Stomach (tissue), 4 donors: ENCODE data around the gene KCNC1.

Source experiments
- EP300 ChIP-seq: sonication (generic); formaldehyde crosslinking; IDR thresholded peaks from one replicate; pipeline ENCODE4 v1.6.1; 2017; ENCODE audit warnings: antibody characterized with exemption
- TF ChIP-seq, protein P1 (sequence below), 7 experiments: fragments of 450-650 bp in 4 of 7; fragments of 200-600 bp in 3 of 7; sonication (generic) in 3 of 7; IDR thresholded peaks; one replicate each; pipeline ENCODE4 v1.5.1; 2016 to 2019; ENCODE audit warnings: antibody characterized with exemption in 7 of 7, control low read depth in 2 of 7, mild to moderate bottlenecking in 1 of 7

DNA sequence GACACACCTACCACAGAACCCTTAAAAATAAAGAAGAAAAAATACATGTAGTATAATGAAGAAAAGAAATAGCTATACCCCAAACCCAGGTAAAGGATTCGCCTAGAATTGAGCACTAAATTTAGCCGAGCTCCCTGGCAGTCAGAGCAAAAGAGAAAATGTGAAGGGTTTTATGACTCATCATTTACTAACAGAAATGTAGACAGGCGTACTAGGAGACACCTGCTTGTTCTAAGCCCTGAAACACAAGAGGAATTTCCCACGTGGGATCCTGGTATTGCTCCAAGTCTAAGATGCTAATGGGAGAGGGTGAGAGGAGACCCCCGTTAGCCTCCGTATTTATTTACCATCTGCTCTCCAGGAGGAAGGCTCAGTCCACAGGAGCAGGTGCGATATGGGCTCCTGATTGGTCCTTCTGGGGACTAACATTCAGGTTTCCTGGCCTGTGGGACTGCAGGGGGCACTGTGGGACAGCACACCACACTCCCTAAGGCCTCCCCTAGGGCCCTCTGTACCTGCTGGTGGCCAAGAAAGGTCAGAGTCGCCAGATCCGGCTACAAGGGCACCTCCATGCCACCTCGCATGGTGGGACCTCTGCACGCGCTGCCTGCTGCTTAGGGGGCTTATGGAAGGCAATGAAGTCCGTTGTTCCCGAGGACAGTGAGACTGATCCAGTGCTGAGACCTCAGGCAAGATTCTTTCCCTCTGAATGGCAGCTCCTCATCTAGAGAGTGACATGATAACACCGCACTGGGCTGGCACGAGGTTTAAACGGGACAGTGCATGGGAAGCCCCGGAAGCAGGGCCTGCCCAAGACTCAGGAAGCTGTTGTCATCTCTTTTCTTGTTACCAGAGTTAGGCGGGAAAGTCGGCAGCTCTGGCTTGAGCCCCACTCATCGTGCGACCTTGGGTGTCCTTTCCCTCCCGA, 25.8 kb downstream of the KCNC1 start:
- TF ChIP-seq, protein P1, sequence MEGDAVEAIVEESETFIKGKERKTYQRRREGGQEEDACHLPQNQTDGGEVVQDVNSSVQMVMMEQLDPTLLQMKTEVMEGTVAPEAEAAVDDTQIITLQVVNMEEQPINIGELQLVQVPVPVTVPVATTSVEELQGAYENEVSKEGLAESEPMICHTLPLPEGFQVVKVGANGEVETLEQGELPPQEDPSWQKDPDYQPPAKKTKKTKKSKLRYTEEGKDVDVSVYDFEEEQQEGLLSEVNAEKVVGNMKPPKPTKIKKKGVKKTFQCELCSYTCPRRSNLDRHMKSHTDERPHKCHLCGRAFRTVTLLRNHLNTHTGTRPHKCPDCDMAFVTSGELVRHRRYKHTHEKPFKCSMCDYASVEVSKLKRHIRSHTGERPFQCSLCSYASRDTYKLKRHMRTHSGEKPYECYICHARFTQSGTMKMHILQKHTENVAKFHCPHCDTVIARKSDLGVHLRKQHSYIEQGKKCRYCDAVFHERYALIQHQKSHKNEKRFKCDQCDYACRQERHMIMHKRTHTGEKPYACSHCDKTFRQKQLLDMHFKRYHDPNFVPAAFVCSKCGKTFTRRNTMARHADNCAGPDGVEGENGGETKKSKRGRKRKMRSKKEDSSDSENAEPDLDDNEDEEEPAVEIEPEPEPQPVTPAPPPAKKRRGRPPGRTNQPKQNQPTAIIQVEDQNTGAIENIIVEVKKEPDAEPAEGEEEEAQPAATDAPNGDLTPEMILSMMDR (IDR thresholded peaks at IDR 0.05): peak in 4 of 7 experiments; percentile 40 to 62 (median 46)
- no peak for TF ChIP-seq EP300
